ENCODE results near the gene ANO7. TPM values are rescaled to one million over a fixed set of nuclear protein-coding genes. Genes with fewer than 3 reads are reported as not detected.

ANO7 gene
- total and polyA plus RNA-seq, 2 of the 8 experiments (the other 6 are each of a cell fraction or from before 2014, with no cell fraction given): 3.2 to 6.9 TPM

DNA sequence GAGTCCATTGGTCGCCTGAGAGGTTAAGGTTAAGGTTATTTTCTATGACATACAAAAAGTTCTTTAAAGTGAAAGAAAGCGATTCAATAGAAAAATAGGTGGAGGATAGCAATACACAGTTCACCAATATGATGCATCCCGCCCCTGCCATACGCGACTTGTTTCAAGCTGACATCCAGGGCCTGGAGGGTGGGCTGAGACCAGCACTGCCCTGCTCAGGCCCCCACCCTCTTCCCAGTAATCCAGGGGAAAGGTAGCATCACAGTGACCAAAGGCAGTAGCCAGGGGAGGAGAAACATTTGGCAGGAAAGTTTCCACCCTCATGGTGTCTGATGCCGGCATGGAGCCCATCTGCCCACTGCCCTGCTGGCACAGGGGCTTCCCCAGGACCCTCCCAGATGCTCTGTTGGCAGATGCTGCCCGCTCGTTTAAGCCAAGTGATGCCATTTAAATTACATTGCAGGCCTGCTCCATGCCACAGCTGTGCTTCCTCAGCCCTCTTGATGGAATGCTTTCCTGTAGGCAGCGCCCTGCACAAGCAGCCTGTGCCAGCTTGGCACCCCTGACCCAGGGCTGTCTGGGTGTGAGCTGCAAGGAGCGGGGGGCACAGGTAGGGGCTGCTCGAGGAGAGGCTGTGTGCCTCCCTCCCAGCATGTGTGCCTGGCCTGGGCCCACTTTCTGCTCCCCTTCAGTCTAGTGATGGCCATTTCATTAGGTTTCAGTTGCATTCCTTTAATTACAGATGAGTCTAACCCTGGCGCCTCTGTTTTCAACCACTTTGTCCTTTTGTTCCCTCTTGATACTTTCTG, 10.7 kb upstream of the ANO7 start (continued):
- TF ChIP-seq RAD21 (IDR thresholded peaks at IDR 0.05 in 1 of 2, conservative IDR thresholded peaks at IDR 0.05 in 1 of 2; ENCODE audit: low read depth in 2 of 2, low read length in 2 of 2): no peak
- TF ChIP-seq BACH1 (IDR thresholded peaks at IDR 0.05; ENCODE audit: low read length): no peak
- no peak for TF ChIP-seq NRF1 (IDR thresholded peaks at IDR 0.05; ENCODE audit: low read depth, low read length)
- TF ChIP-seq NANOG (IDR thresholded peaks at IDR 0.05; ENCODE audit: insufficient read depth, low read depth, low read length, poor library complexity, severe bottlenecking): no peak
- TF ChIP-seq SIN3A (conservative IDR thresholded peaks at IDR 0.05 in 1 of 2, IDR thresholded peaks at IDR 0.05 in 1 of 2; ENCODE audit: low read depth in 1 of 2, low read length in 2 of 2): no peak
- TF ChIP-seq, protein P1, sequence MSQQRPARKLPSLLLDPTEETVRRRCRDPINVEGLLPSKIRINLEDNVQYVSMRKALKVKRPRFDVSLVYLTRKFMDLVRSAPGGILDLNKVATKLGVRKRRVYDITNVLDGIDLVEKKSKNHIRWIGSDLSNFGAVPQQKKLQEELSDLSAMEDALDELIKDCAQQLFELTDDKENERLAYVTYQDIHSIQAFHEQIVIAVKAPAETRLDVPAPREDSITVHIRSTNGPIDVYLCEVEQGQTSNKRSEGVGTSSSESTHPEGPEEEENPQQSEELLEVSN (IDR thresholded peaks at IDR 0.05): no peak
